ENCODE data around the gene CERK.

DNA sequence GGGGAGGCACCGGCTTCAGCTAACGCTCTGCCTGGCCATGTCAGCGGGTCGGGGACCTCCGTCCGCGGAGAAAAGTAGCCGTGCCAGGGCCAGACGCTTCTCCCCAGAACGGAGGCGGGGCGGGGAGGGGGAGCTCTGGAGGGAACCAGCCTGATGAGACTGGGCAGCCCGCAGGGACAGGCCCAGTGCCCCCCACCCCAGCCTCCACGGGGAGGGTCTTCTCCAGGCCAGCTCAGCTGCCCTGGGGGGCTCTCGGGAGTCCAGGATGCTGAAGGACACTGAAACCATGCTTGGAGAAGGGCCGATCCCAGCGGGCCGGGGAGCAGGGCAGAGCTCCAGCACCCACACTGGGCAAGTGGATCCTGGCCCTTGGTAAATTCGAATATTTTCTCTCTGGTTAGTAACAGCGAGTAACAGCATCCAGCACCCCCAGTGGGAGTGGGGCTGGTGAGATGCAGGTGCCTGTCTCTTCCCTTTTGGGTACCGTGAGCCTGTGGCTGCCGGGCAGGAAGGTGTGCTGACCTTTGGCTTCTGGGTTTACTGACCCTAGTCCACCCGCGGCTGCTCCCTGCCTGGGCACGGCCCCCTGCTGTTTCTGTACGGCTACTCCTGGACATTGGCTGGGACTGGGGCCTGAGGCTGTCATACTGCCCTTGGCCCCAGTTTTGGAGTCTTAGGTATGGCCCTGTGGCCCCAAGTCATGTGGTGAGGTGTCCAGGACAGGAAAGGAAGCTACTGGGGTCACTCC, 82.0 kb downstream of the CERK start:
- TF ChIP-seq CTCF (conservative IDR thresholded peaks at IDR 0.05 in 1 of 2, IDR thresholded peaks at IDR 0.05 in 1 of 2; ENCODE audit: extremely low read depth in 1 of 2, insufficient read depth in 1 of 2, low read depth in 1 of 2, low read length in 2 of 2) (no peak), EZH2 (IDR thresholded peaks at IDR 0.05; ENCODE audit: borderline replicate concordance, low read length) (no peak)
